ENCODE measurements around the gene EN2.
A peak's percentile ranks its signal among the peaks of the same experiment; 100 is the strongest.

EN2 gene

DNA sequence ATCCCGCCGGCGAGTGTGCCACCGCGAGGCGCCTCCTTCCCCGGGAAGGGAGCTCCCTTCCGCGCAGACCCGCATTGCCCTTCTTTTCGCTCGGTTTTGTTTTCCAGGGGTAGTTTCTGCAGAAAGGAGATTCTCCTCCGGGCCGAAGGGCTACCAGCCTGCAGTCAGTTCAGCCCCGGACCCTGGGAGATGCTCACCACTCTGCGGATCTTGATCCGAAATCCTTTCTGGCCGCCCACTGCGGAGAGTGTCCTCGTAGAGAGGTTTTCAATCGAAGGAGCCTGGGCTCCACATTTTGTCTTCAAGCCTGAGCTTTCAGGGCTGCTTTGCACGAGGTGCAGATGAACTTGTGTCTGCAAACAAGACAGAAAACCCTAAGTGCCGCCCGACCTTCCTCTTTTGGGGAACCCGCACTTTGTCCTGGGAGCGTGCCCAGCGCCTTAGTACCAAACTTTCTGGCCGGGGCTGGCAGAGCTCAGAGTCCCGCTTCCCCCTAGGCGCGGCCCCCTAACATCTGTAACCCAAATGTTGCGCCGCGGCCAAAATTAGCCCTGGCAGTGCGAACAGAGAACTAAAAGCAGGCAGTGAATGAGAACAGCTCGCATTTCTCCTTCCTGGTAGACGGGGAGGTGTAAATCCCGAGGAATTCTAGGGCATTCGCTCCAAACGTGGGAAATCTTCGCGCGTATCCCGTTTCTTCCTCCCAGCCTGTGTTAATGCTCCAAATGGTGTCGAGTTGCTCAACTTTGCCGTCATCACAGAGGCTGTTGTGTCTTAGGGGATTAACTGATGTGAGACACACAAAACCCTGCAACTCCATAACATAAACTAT, 6.7 kb upstream of the EN2 start:
- no peak for DNase-seq (ENCODE audit: low spot score)

DNA sequence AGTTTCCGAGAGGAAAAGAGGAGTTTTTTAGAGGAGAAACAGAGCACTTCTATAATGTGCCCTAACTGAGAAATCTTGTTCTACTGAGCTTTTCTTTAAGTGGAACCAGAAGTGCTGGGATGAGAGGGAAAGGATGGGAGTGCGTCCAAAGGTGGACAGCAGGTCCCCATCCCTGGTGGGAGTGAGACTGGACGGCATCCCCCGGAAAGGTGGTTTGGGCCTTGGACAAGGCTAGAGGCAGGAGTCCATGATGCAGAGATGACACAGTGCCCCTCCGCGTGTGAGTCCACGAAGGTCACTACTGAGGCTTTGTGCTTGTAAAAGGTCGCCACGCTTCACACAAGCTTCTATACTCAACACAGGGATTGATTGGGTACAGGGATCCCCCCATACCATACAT, 6.1 kb upstream of the EN2 start:
- no peak for DNase-seq (ENCODE audit: low spot score)

DNA sequence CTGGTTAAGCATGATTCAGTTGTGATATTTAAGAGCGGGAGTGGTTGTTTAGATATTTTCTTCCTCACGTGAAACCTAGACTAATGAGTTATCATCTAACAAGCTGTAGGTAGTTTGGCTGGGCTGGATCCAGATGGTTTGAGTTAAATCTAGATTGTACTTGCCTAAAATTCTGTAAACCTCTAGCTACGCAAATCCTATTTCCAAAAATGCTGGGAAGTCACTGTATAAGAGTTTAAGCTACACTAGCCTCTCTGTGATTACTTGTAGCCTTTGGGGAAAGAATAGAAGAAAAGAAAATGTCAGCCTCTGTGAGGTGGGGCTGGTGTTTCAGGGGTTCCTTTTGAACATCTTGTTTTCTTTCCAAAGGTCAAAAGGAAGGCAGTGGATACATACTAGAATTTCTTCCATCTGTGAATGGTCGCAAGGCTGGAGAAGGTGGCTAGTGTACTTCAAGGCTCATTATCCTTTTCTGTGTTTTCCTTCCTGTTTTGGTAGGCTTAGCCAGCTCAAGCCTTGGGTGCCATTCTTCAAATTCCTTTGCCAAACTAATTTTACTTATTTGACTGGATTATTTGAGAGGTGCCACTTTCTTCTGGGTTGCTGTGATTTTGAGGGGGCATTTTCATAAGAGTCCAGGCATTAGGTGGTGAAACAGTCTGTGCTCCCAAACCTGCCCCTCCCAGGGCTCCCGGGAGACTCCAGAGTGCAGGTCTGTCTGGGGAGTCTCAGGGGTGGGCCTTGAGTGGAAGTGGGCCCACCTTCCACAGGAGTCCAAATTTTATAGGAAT, 5.2 kb upstream of the EN2 start:
- DNase-seq (ENCODE audit: low spot score), result no peak

DNA sequence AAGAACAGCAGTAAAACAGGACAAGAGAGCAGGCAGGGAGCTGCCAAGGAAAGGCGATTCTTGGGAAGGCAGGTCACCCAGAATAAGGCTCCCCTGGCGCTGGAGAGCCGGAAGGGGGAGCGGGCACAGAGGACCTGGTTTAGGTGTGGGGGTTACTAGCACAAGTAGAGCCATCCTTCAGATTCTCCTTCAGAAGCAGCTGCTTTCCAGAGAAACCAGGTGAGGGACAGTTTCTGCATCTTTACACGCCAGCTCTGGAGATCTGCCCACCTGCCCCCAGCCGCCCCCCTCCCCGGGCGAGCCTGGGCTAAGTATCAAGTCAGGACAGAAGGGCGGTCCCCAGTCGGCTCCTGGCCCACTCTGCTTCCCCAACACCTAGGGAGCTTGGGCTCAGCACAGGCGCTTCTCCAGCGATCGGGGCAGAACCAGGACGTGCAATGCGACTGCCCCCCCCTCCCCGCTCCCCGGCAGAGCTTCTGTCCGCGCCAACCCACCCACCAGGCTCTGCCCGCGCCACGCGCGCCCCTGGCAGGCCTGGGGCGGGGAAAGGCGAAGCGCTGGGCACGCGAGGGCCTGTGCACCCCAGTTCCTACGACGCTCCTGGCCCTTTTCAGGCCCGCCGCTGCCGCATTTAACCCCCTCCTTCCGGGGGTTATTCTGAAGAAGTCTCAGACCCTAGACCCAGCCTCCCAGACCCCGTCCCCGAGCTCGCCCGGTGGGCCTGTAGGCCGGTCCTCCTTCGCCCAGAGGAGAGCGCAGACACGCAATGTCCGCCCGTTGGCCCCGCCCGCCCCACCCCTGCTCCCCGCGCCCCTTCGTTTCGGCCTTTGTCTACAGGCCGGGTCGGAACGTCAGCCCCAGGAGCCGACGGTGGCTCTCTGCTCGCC, 4.4 kb upstream of the EN2 start:
- no peak for DNase-seq (ENCODE audit: low spot score)

DNA sequence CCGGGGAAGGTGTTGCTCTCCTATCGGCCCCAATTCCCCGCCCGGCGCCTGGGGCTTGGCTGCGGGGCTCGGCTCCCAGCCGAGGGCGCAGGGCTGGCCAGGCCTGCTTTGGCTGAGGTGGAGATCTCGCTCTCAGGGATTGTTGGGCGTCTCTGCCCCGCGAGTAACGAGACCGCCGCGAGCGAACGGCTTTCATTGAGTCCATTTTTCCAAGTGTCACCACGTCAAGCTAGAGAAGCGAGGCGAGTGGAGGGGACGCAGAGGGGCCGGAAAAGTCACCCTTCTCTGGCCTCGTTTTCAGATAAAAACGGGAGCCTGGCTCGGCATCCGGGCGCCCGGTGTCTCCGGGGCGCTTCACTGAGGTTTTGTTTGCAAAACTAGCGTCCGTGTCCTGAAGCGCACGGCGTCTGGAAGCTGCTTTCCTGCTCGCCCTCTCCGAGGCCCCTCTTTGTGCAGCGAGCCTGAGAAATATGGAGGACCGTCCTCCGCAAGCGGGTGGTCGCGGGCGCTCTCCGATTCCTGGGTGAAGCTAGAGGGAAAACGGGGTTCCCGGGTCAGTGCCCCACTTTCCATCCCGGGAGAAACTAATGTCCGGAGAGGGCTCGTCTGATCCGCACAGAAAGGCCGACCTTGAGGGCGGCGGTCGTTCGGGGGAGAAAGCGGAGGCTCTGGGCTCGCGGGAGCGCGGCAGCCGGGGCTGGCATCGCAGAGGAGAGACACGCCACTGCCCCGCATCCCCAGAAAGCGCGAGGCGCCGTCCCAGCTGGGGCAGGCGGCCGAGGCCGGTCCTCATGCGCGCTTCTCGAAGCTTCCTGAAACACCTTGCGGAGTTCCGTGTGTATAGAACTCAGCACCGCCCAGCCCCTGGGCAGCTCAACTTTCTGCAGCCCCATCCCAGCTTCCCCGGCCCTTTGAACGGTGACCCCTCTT, 3.5 kb upstream of the EN2 start:
- no peak for DNase-seq (ENCODE audit: low spot score)

DNA sequence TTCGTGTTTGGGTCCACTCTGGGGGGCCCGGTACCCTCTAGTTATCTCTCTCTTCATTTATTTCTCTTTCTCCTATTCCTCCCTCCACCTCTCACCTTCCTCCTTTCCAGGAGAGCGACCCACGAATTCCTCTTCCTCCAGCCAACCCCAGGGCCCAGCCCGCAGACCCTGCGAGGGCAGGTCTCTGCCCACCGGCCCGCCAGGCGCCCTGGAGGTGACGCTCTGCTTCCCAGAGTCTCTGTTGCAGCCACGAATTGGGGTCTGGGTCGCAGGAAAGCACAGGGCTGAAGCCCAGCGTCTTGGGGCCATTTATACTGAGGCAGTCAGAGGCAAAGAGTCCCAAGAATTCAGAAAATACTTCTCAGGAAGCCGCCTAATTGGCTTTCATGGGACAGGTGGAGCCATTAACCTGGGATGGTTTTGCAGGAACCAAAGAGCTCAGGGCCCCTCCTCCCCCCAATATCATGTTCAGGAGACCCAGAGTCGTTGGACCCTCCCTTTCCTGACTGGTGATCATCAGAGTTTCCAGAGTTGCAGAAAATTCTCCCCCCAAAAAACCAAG, 2.7 kb upstream of the EN2 start:
- DNase-seq (ENCODE audit: low spot score), result no peak

DNA sequence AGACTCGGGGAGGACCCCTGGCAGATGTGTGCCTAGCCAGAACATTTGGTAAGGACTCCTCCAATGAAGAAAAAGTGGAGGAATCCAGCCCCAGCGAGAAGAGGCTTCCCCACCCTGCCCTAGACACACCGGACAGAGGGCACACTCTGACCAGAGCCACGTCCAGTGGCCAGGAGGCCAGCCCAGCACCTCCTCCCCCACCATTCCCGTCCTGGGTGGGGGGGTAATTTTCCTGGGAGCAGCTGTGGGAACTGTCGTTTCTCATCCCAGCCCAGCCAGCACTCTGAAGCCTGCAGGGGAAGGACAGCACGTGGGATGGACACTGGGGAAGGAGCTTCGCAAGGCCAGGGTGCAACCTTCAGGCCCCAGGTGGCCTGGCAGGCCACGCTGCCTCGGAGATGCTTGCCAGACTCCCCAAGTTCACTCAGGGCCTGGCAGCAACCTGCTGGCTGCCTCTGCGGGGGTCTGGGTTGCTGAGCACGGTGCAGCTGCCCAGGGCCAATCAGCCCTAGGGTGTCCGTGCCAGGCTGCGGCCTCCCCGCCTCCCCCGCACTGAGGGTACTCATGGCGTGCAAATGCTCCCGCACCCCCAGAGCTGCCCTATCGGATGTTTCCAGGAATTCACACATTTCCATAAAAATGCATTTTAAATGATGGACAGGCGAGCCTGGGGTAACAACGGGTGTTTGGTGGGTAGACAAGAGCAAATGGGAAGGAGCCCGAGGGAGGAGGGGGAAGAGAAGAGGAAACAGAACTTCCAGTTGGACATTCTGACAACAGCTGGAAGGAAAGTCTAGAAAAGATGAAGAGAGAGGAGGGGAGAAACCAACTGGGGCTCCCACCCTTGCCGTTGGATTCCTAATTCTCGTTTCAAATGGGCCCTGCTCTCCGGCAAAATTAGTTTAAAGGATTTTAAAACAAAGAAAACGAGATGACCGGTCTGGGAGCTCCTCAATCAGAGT, 1.9 kb upstream of the EN2 start:
- no peak for DNase-seq (ENCODE audit: low spot score)

DNA sequence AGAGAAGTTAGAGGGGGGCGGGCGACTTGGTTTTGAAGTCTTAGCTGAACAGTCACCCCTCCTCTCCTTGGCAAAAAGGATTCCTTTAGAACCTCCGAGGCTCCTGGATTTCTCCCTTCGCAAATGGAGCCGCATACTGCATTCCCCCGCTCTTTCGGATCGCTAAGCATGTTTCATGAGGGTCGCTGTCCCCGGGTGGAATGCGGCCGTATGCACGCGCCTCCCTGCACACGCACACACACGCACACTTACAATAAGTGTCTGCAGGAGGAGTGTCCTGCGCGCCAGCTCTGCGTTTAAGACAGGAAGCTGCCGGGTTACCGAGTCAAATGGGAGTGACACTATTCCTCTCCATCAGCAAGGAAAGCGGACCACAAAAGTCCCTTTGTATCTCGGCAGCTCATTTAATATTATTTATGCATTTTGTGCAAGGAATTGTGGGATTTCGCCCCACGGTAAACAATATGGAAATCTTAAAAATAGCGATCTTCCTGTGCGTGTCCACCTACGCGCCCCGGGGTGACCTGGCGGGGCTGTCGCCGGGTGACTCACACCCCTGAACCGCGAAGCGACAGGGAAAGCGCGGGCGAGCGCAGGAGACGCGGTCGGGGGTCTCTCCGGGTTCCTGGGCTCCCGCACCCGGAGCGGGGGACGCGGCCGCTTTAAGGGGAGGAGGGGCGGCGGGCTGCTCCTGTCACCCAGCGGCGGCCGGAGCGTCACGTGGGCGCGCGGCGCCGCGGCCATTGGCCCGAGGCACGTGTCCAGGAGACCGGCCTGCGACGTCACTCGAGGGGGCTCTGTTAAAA, 988 bp upstream of the EN2 start:
- DNase-seq (ENCODE audit: low spot score), result peak; percentile 65

DNA sequence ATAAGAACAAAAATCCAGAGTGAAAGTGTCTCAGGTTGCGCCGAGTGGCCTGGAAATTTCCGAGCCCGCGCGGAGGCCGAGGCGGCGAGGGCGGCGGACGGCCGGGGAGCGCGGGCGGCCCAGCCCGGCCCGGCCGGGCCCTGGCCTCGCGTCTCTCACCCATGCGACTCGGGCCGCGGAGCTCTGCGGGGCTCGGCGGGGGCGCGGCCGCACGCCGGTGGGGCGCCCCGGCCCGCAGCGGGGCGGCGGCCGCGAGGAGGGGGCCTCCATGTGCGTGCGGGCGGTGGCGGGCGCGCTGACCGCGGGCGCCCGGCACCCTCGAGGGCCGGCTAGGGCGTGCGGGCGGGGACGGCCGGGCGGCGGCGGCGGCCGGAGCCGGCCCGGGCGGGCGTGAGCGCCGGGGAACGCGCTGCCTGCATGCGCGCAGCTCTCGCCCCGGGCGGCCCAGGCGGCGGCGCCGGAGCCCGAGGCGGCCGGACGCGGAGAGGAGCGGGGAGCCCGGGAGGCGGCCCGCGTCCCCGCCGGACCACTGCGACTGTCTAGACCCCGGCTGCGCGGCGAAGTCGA, 302 bp upstream of the EN2 start:
- DNase-seq (ENCODE audit: low spot score), result no peak

DNA sequence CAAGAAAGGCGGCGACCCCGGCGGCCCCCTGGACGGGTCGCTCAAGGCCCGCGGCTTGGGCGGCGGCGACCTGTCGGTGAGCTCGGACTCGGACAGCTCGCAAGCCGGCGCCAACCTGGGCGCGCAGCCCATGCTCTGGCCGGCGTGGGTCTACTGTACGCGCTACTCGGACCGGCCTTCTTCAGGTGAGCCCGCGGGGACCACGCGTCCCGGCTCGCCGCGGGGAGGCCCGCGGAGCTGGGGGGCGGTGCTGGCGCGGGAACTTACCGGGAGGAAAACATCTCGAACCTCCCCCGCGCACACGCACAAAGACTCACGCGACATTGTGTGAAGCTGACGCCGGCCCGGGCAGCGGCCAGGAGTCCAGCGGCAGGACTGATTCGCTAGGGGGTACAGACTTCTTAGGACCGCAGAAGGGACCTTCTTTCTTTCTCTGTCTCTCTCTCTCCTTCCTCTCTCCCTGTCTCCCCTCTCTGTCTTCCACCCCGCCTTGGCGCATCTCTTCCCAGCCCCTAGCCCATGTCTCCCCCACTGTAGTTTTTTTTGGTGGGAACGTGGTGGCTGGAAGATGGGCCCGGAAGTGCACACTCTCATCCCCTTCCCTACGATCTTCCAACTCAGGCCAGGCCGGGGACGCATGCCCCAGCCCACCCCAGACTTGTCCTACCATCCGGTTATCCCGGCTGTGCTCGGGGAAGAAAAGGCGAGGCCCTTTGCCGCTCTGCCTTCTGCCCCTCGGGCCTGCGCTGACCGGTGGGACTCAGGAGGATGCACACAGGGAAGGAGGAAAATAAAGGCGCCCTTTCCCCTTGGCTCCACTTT, 1.2 kb downstream of the EN2 start:
- DNase-seq (ENCODE audit: low spot score), result no peak

DNA sequence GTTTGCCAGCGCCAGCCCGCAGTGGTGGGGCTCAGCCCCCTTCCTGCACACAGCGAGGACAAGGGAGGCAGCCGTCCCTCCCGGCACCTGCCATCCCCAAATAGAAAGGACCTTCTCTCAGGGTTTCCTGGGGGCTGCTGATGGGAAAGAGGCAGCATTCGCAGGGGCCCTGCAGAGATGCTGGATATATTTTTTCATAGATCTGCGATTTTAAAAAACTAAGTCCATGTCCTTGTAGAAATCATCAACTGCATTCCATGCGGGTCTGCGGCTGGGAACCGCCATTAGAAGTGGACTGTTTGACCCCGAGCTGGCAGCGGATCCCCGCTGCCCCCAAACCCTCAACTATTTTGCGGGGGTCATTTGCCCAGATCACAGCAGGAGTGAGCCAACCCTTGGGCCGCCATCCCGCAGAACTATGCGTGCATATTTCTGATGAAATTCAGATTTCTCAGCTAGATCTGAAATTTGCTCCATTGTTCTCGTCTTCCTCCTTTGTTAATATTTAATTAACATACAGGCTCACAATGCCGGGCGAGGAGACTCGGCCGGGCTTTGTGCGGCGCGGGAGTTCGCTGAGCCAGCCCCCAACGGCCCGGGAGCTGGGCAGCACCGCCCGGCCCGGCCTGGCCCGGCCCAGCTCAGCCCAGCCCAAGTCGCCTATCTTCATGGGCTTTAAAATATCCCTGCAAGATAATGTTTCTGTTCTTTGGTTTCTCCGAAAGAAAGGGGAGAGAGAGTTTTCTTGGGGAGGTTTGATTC, 2.0 kb downstream of the EN2 start:
- no peak for DNase-seq (ENCODE audit: low spot score)

DNA sequence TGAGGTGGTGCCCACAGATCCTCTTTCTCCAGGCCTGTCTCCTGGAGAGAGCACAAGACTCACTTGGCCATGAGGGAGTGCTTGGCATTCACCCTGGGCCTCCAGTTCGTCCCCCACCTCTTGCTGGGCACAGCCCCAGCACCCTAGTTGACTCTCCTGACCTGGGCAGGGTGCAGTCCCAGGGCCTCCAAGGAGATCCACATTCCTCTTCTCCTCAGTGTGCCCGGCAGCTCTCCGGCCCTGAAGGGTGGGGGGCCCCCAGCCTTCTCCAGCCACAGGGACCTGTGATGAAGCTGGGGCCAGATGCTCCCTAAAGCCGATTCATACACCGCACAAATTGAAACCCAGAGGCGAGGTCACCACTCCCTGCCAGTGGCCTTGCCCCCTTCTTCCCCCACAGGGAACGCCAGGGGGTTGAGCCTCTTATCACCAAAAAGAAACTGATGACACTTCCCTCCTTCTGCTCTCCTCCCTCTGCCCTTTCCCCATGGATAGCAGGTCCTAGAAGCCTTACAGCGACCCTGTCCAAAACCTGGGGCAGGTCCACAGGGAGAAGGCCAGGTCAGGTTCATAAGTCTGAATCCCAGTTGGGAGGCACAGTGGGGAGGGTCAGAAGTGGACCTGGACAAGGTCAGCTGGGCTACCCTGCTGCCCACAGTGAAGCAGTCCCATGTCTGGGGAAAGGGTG, 3.1 kb downstream of the EN2 start:
- no peak for DNase-seq (ENCODE audit: low spot score)

DNA sequence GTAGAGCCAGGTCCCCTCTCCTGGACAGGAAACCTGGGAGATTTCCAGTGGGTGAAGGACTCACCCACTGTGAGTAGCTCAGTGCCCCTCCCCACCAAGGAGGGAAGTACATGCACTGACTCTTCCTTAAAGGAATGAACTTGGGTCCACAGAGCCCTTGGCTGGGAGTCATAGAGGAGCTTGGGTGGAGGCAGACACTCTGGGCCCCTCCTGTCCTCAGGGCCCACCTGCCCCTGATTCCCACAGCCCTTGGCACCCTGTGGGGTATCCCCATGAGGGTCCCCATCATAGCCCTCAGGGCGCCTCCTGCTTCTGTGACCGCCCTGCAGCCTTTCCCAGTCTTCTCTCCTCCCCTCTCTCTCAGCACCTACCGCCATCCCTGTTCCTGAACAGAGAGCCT, 3.7 kb downstream of the EN2 start:
- no peak for DNase-seq (ENCODE audit: low spot score)

DNA sequence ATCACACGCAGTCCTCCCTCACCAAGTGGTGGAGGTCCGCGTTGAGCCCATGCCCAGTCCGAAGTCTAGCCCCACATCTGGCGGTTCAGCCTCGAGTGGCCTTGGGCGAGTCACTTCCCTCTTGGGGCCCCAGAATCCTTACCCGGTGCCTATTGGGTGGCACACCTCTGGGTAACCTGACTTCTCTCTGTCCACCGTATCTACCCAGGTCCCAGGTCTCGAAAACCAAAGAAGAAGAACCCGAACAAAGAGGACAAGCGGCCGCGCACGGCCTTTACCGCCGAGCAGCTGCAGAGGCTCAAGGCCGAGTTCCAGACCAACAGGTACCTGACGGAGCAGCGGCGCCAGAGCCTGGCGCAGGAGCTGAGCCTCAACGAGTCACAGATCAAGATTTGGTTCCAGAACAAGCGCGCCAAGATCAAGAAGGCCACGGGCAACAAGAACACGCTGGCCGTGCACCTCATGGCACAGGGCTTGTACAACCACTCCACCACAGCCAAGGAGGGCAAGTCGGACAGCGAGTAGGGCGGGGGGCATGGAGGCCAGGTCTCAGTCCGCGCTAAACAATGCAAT, 4.3 kb downstream of the EN2 start:
- DNase-seq (ENCODE audit: low spot score), result no peak

DNA sequence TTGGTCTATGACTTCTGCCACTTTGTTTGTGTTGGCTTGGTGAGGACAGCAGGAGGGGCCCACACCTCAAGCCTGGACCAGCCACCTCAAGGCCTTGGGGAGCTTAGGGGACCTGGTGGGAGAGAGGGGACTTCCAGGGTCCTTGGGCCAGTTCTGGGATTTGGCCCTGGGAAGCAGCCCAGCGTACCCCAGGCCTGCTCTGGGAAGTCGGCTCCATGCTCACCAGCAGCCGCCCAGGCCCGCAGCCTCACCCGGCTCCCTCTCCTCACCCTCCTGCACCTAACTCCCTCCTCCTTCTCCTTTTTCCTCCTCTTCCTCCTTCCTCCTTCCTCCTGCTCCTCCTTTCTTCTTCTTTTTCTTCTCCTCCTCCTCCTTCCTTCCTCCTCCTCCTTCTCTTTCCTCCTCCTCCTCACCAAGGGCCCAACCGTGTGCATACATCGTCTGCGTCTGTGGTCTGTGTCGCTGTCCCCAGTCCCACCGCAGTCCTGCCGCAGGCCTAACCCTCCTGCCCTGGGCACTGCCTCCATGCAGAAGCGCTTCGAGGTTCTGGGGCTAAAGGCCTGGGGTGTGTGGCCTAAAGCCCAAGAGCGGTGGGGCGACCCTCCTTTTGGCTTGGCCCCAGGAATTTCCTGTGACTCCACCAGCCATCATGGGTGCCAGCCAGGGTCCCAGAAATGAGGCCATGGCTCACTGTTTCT, 5.3 kb downstream of the EN2 start:
- DNase-seq (ENCODE audit: low spot score), result no peak

Measured in pons (tissue), 1 donor.